ENCODE measurements around the gene PRSS57. TPM values are rescaled to one million over a fixed set of nuclear protein-coding genes. Genes with fewer than 3 reads are reported as not detected.

Gene PRSS57
- total RNA-seq, 1 donor from 2014 or later, result not detected

DNA sequence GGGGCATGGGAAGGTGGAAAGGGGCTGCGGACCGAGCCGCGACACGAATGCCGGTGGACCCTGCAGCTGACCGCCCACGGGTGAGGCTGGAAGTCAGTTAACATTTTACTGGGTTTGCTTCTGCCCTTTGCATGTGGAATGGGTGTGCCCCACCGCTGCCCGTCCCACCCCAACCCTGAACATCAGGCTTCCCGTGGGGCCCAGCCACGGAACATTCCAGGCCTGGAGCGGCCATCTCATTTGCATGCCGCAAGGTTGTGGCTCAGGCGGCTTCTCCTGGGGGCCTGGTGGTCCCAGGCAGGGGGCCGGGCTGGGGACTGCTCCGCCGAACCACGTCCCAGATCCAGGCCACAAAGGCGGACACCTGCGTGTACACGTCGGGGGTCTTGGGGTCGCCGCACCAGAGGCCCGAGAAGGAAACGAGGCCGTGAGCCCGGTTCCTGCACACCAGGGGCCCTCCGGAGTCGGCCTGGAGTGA lies 9.8 kb downstream of the PRSS57 start:
- TF ChIP-seq, protein P1, sequence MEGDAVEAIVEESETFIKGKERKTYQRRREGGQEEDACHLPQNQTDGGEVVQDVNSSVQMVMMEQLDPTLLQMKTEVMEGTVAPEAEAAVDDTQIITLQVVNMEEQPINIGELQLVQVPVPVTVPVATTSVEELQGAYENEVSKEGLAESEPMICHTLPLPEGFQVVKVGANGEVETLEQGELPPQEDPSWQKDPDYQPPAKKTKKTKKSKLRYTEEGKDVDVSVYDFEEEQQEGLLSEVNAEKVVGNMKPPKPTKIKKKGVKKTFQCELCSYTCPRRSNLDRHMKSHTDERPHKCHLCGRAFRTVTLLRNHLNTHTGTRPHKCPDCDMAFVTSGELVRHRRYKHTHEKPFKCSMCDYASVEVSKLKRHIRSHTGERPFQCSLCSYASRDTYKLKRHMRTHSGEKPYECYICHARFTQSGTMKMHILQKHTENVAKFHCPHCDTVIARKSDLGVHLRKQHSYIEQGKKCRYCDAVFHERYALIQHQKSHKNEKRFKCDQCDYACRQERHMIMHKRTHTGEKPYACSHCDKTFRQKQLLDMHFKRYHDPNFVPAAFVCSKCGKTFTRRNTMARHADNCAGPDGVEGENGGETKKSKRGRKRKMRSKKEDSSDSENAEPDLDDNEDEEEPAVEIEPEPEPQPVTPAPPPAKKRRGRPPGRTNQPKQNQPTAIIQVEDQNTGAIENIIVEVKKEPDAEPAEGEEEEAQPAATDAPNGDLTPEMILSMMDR (IDR thresholded peaks at IDR 0.05), result no peak

DNA sequence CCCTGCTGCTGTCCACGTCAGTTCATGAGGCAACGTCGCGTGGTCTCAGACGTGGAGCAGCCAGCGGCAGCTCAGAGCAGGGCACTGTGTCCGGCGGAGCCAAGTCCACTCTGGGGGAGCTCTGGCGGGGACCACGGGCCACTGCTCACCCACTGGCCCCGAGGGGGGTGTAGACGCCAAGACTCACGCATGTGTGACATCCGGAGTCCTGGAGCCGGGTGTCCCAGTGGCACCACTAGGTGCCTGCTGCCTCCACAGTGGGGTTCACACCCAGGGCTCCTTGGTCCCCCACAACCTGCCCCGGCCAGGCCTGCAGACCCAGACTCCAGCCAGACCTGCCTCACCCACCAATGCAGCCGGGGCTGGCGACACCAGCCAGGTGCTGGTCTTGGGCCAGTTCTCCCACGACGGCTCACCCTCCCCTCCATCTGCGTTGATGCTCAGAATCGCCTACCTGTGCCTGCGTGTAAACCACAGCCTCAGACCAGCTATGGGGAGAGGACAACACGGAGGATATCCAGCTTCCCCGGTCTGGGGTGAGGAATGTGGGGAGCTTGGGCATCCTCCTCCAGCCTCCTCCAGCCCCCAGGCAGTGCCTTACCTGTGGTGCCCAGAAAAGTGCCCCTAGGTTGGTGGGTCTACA lies 12.5 kb downstream of the PRSS57 start:
- Histone ChIP-seq H3K9me3 (no peaks in the 10 kb centered on the region), H3K4me3 (no peak overlapping the region), H3K4me1 (peaks cover 8 to 15% of the 10 kb centered on the region in 2 donors), H3K27me3 (no peaks in the 10 kb centered on the region), H3K27ac (no peak overlapping the region), H3K36me3 (peaks cover 0 to 8% of the 10 kb centered on the region in 2 donors)
- DNase-seq (ENCODE audit: low spot score in 2 of 2), result no peak
- intact Hi-C loops (cut with DNase I), result loop anchor here (5.0 kb wide), 1 partner anchor 50 kb away; no protein-coding TSS in a partner anchor
- TF ChIP-seq, protein P1 (IDR thresholded peaks at IDR 0.05), result no peak

More for the DNA sequence above, 9.8 kb downstream of the PRSS57 start:
- Histone ChIP-seq H3K36me3 (peaks cover 0 to 8% of the 10 kb centered on the region in 2 donors), H3K27me3 (no peaks in the 10 kb centered on the region), H3K4me3 (no peak overlapping the region), H3K4me1 (no peaks in the 10 kb centered on the region), H3K27ac (no peak overlapping the region), H3K9me3 (no peaks in the 10 kb centered on the region)
- DNase-seq (ENCODE audit: low spot score in 2 of 2), result no peak
- intact Hi-C loops (cut with DNase I), result no loop called here

GRCh38 chr19:681029-682019 lies 13.9 kb downstream of the PRSS57 start:
- peak in 1 of 2 donors; percentile 80 for DNase-seq (ENCODE audit: low spot score in 2 of 2)
- Histone ChIP-seq H3K4me3 (peak overlapping the region in 1 of 2 donors; percentile 88), H3K4me1 (peaks cover 9 to 16% of the 10 kb centered on the region in 2 donors), H3K27me3 (no peaks in the 10 kb centered on the region), H3K27ac (peak overlapping the region; percentile 97 to 98), H3K9me3 (no peaks in the 10 kb centered on the region), H3K36me3 (peaks cover 0 to 8% of the 10 kb centered on the region in 2 donors)
- intact Hi-C loops (cut with DNase I), result loop anchor here (5.0 kb wide), 1 partner anchor 51 kb away; no protein-coding TSS in a partner anchor
- TF ChIP-seq, protein P1 (IDR thresholded peaks at IDR 0.05), result no peak

DNA sequence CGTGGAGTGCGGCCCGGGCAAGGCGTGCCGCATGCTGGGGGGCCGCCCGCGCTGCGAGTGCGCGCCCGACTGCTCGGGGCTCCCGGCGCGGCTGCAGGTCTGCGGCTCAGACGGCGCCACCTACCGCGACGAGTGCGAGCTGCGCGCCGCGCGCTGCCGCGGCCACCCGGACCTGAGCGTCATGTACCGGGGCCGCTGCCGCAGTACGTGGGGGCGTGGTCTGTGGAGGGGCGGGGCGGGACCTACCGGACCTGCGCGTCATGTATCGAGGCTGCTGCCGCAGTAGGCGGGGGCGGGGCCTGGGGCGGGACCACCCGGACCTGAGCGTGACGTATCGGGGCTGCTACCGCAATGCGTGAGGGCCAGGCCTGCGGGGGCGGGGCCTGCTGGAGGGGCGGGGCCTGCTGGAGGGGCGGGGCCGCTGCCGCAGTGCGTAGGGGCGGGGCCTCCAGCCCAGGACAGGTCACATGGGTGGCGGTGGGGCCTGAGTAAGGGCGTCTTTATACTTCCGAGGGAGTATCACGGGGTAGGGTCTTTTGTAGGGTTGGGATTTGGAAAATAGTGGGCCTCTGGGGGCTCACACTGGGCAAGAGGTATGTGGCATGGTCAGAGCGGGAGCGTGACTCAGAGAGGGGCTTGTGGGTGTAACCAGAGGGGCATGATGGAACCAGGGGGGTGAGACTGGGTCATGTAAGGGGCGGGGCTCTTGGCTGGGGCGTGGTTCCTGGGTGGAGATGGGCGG lies 14.8 kb downstream of the PRSS57 start:
- Histone ChIP-seq H3K27ac (peak overlapping the region; percentile 97 to 98), H3K36me3 (peaks cover 0 to 8% of the 10 kb centered on the region in 2 donors), H3K4me1 (peaks cover 9 to 21% of the 10 kb centered on the region in 2 donors), H3K27me3 (no peaks in the 10 kb centered on the region), H3K9me3 (no peaks in the 10 kb centered on the region), H3K4me3 (peak overlapping the region; percentile 88 to 93)
- TF ChIP-seq, protein P1 (IDR thresholded peaks at IDR 0.05), result peak; percentile 21 to 76 (median 35)
- intact Hi-C loops (cut with DNase I), result loop anchor here (1.0 to 5.0 kb wide), 2 partner anchors 52 to 117 kb away; partner anchors contain the start of gene PTBP1
- peak; percentile 98 to 100 for DNase-seq (ENCODE audit: low spot score in 2 of 2)
